ENCODE measurements around the gene RPL27A.

DNA sequence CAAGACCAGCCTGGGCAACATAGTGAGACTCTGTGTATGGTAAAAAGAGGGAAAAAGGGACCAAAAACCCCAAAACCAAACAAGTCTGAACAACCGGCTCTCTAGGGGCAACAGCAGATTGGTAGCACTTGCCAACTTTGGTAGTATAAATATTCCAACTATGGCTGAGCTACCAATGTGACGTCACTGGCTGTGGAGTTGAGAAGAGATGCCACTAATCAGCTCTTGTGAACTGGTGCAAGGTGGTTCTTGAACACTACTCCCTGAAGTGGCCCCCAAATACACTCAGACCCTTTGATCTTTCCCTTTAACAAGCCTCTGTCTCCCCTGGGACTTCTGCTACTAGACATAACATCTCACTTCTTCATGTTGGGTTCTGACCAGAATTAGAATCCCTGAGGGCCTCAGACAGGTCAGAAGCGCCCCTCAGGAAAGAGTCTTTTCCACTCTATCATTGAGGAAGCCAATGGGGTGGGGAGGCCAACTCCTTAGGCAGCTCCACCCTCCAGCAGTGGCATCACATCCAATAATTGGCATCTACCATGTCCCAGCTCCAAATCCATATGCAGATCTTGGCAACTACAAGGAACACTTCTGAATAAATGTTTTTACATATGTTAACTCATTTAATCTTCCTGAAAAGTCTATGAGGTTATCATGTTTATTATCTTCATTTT lies 49.2 kb downstream of the RPL27A start:
- TF ChIP-seq, protein P1, sequence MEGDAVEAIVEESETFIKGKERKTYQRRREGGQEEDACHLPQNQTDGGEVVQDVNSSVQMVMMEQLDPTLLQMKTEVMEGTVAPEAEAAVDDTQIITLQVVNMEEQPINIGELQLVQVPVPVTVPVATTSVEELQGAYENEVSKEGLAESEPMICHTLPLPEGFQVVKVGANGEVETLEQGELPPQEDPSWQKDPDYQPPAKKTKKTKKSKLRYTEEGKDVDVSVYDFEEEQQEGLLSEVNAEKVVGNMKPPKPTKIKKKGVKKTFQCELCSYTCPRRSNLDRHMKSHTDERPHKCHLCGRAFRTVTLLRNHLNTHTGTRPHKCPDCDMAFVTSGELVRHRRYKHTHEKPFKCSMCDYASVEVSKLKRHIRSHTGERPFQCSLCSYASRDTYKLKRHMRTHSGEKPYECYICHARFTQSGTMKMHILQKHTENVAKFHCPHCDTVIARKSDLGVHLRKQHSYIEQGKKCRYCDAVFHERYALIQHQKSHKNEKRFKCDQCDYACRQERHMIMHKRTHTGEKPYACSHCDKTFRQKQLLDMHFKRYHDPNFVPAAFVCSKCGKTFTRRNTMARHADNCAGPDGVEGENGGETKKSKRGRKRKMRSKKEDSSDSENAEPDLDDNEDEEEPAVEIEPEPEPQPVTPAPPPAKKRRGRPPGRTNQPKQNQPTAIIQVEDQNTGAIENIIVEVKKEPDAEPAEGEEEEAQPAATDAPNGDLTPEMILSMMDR (IDR thresholded peaks at IDR 0.05) = no peak
- no peak for TF ChIP-seq CHD2 (IDR thresholded peaks at IDR 0.05; ENCODE audit: low read length, partially characterized antibody)
- no peak for TF ChIP-seq POLR2AphosphoS5 (IDR thresholded peaks at IDR 0.05; ENCODE audit: low read depth, low read length)
- TF ChIP-seq GATA2 (CRISPR knock-in tag; IDR thresholded peaks at IDR 0.05) = no peak
- TF ChIP-seq, protein P2, sequence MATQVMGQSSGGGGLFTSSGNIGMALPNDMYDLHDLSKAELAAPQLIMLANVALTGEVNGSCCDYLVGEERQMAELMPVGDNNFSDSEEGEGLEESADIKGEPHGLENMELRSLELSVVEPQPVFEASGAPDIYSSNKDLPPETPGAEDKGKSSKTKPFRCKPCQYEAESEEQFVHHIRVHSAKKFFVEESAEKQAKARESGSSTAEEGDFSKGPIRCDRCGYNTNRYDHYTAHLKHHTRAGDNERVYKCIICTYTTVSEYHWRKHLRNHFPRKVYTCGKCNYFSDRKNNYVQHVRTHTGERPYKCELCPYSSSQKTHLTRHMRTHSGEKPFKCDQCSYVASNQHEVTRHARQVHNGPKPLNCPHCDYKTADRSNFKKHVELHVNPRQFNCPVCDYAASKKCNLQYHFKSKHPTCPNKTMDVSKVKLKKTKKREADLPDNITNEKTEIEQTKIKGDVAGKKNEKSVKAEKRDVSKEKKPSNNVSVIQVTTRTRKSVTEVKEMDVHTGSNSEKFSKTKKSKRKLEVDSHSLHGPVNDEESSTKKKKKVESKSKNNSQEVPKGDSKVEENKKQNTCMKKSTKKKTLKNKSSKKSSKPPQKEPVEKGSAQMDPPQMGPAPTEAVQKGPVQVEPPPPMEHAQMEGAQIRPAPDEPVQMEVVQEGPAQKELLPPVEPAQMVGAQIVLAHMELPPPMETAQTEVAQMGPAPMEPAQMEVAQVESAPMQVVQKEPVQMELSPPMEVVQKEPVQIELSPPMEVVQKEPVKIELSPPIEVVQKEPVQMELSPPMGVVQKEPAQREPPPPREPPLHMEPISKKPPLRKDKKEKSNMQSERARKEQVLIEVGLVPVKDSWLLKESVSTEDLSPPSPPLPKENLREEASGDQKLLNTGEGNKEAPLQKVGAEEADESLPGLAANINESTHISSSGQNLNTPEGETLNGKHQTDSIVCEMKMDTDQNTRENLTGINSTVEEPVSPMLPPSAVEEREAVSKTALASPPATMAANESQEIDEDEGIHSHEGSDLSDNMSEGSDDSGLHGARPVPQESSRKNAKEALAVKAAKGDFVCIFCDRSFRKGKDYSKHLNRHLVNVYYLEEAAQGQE (IDR thresholded peaks at IDR 0.05; ENCODE audit: low read depth, low read length) = no peak
- no peak for TF ChIP-seq RCOR1 (IDR thresholded peaks at IDR 0.05; ENCODE audit: low read length)
- no peak for TF ChIP-seq RAD21 (IDR thresholded peaks at IDR 0.05; ENCODE audit: low read length)
- TF ChIP-seq NRF1 (IDR thresholded peaks at IDR 0.05; ENCODE audit: low read depth, low read length) = no peak
- TF ChIP-seq, protein P3, sequence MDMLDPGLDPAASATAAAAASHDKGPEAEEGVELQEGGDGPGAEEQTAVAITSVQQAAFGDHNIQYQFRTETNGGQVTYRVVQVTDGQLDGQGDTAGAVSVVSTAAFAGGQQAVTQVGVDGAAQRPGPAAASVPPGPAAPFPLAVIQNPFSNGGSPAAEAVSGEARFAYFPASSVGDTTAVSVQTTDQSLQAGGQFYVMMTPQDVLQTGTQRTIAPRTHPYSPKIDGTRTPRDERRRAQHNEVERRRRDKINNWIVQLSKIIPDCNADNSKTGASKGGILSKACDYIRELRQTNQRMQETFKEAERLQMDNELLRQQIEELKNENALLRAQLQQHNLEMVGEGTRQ (IDR thresholded peaks at IDR 0.05; ENCODE audit: borderline replicate concordance, low read depth, low read length) = no peak
- no peak for TF ChIP-seq EZH2phosphoT487 (IDR thresholded peaks at IDR 0.05; ENCODE audit: borderline replicate concordance, low read depth)
- TF ChIP-seq TEAD4 (IDR thresholded peaks at IDR 0.05; ENCODE audit: borderline replicate concordance, insufficient read depth) = no peak
- TF ChIP-seq TAF1 (IDR thresholded peaks at IDR 0.05; ENCODE audit: borderline replicate concordance, low read depth, low read length) = no peak
